ENCODE results near the gene CEP152.

DNA sequence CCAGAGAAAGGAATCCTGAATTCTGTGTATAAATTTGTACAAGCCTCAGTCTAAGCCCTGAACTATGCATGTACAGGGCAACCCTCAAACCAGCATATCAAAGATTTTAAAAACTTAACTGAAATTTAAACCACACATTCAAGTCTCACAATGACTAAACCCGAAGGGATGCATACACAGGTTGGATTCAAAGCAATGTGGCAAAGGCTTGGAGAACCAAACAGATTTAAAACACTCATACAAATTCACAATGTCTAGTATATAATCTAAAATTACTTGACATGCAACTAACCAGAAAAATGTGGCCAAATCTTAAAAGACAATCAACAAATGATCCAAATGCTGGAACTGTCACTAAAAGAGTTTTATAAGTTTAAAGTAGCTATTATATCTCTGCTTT lies 36.4 kb downstream of the CEP152 start:
- TF ChIP-seq, protein P1, sequence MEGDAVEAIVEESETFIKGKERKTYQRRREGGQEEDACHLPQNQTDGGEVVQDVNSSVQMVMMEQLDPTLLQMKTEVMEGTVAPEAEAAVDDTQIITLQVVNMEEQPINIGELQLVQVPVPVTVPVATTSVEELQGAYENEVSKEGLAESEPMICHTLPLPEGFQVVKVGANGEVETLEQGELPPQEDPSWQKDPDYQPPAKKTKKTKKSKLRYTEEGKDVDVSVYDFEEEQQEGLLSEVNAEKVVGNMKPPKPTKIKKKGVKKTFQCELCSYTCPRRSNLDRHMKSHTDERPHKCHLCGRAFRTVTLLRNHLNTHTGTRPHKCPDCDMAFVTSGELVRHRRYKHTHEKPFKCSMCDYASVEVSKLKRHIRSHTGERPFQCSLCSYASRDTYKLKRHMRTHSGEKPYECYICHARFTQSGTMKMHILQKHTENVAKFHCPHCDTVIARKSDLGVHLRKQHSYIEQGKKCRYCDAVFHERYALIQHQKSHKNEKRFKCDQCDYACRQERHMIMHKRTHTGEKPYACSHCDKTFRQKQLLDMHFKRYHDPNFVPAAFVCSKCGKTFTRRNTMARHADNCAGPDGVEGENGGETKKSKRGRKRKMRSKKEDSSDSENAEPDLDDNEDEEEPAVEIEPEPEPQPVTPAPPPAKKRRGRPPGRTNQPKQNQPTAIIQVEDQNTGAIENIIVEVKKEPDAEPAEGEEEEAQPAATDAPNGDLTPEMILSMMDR (IDR thresholded peaks at IDR 0.05) = no peak
- TF ChIP-seq POLR2A (IDR thresholded peaks at IDR 0.05) (no peak), EP300 (IDR thresholded peaks at IDR 0.05) (no peak)

All from tibial nerve (tissue), 4 donors.